Activated B cell treated with CpG ODN at 0.5 μM for 24 hours (primary cell): ENCODE measurements around the gene WWOX. TPM values are rescaled to one million over a fixed set of nuclear protein-coding genes. Genes with fewer than 3 reads are reported as not detected.

Experiments
- ATAC-seq: fragments of 200-7000 bp; cut with Tn5 transposase; one replicate; pipeline ENCODE4 v1.10.0; 2021; ENCODE audit warnings: low read depth, mild to moderate bottlenecking, moderate library complexity
- CTCF ChIA-PET: fragments of 350-600 bp; sonication (Branson Sonifier 250); formaldehyde crosslinking; loops from one replicate; lab custom pipeline; 2021; ENCODE audit warnings: antibody characterized with exemption; lab: Charles Lee
- POLR2A ChIA-PET: fragments of 350-600 bp; sonication (Branson Sonifier 250); formaldehyde crosslinking; loops from one replicate; lab custom pipeline; 2021; ENCODE audit warnings: antibody characterized with exemption; lab: Charles Lee
- DNase-seq: peaks from one replicate; pipeline ENCODE4 v3.0.0; 2022
- H3K27ac Mint-ChIP-seq: one replicate; pipeline ENCODE4 v1.8.0; 2020; ENCODE audit warnings: mixed read lengths
- H3K27me3 Mint-ChIP-seq: one replicate; pipeline ENCODE4 v1.8.0; 2021; ENCODE audit warnings: mixed read lengths
- H3K36me3 Mint-ChIP-seq: one replicate; pipeline ENCODE4 v1.8.0; 2021; ENCODE audit warnings: low read depth, mixed read lengths
- H3K4me1 Mint-ChIP-seq: one replicate; pipeline ENCODE4 v1.8.0; 2021; ENCODE audit warnings: mixed read lengths
- H3K4me3 Mint-ChIP-seq: one replicate; pipeline ENCODE4 v1.8.0; 2020; ENCODE audit warnings: mild to moderate bottlenecking, mixed read lengths
- H3K9me3 Mint-ChIP-seq: one replicate; pipeline ENCODE4 v1.8.0; 2020; ENCODE audit warnings: mixed read lengths
- intact Hi-C: fragments of 100-400 bp; cut with micrococcal nuclease; formaldehyde crosslinking; loops from one replicate; pipeline ENCODE4 v1.15.1; 2024
- total RNA-seq: library from RNA; stranded (reverse); gene quantifications from 2 replicates; pipeline ENCODE4 v1.2.3, GENCODE V29; 2022
- TF ChIP-seq, protein P1 (sequence below): fragments of 200-600 bp; IDR thresholded peaks from one replicate; pipeline ENCODE4 v1.8.0; 2022; ENCODE audit warnings: antibody characterized with exemption, mild to moderate bottlenecking

The WWOX gene
- total RNA-seq, 1 donor from 2014 or later: 22.6 TPM

DNA sequence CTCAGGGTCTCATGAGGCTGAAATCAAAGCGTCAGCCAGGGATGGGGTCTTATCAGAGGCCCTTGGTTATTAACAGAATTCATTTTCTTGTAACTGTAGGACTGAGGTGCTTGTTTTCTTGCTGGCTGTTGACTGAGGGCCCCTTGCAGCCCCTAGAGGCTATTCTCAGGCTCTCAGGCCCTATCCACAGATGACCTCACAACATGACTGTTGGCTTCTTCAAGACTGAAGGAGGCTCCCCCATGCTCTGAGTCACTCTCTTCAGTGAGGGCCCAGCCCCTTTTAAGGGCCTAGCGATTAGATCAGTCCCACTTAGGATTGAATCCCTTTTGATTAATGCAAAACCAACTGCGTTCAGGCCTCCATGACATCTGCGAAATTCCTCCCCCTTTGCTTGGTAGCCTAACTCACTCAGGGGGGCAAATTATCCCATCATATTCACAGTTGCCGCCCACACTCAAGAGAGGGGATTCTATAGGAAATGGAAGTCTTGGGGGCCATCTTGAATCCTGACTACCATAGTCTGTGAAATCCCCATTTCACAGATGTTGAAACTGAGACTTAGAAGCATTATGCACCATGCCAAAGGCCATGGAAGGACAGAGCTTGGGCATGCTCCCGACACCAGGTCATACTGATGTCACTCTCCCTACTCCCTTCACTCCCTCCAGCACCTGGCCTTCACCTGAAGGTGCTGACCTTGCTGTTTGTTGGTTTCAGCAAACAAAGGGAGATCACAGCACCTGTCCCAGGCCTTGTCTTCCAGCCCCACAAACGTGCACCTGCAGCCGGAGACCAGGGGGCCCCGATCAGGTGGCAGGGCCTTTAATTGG is 908.8 kb downstream of the WWOX start:
- H3K36me3 Mint-ChIP-seq: no peaks in the 10 kb centered on the region
- DNase-seq: no peak
- H3K4me3 Mint-ChIP-seq: no peak overlapping the region
- no peaks in the 10 kb centered on the region for H3K27me3 Mint-ChIP-seq
- CTCF ChIA-PET: no interaction called here
- no peak for ATAC-seq
- POLR2A ChIA-PET: interaction anchor here (1.2 kb wide), 1 partner anchor 78 kb away, joined by 3 read pairs; no protein-coding TSS in a partner anchor
- H3K9me3 Mint-ChIP-seq: no peaks in the 10 kb centered on the region
- no peak overlapping the region for H3K27ac Mint-ChIP-seq
- TF ChIP-seq, protein P1, sequence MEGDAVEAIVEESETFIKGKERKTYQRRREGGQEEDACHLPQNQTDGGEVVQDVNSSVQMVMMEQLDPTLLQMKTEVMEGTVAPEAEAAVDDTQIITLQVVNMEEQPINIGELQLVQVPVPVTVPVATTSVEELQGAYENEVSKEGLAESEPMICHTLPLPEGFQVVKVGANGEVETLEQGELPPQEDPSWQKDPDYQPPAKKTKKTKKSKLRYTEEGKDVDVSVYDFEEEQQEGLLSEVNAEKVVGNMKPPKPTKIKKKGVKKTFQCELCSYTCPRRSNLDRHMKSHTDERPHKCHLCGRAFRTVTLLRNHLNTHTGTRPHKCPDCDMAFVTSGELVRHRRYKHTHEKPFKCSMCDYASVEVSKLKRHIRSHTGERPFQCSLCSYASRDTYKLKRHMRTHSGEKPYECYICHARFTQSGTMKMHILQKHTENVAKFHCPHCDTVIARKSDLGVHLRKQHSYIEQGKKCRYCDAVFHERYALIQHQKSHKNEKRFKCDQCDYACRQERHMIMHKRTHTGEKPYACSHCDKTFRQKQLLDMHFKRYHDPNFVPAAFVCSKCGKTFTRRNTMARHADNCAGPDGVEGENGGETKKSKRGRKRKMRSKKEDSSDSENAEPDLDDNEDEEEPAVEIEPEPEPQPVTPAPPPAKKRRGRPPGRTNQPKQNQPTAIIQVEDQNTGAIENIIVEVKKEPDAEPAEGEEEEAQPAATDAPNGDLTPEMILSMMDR: no peak
- H3K4me1 Mint-ChIP-seq: peaks cover 16% of the 10 kb centered on the region
- intact Hi-C loops: no loop called here

DNA sequence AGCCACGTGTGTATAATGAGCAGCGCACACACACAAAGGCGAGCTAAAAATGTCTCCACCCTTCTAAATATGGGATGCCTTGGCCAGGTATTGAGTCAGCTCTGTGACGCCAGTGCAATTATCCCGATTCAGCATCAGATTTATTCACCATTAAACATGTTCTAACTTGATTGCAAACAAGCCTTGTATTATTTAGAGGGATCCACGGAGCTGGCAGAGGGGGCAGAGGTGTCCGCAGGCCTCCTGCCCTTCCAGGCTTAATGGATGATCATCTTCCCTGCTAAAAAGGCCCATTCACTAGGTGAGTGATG is 909.4 kb downstream of the WWOX start:
- H3K4me1 Mint-ChIP-seq: peaks cover 21% of the 10 kb centered on the region
- no peaks in the 10 kb centered on the region for H3K9me3 Mint-ChIP-seq
- no peak overlapping the region for H3K27ac Mint-ChIP-seq
- CTCF ChIA-PET: no interaction called here
- POLR2A ChIA-PET: no interaction called here
- TF ChIP-seq, protein P1: no peak
- ATAC-seq (no peak), DNase-seq (no peak)
- no peaks in the 10 kb centered on the region for H3K27me3 Mint-ChIP-seq
- intact Hi-C loops: no loop called here
- no peak overlapping the region for H3K4me3 Mint-ChIP-seq
- no peaks in the 10 kb centered on the region for H3K36me3 Mint-ChIP-seq

DNA sequence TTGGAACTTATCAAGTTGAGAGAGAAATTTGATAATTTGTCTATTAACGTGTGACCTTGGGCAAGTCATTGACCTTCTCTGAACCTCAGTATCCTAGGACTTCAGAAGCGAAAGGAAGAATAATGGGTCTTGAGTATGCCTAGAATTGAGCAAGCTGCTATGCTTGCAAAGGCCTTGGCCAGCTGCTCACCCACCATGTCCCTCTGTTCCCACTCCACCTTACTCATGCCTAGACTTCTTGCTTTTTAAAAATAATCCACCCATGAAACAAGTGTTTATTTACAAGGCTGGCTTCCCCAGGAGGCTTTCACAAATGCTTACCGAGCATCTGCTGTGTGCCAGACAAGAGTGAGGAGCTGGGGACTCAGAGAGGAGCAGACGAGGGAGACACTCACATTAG is 910.4 kb downstream of the WWOX start:
- ATAC-seq (no peak), DNase-seq (no peak)
- intact Hi-C loops: no loop called here
- ChIA-PET CTCF (no interaction called here), POLR2A (no interaction called here)
- no peaks in the 10 kb centered on the region for H3K36me3 Mint-ChIP-seq
- no peaks in the 10 kb centered on the region for H3K9me3 Mint-ChIP-seq
- peaks cover 26% of the 10 kb centered on the region for H3K4me1 Mint-ChIP-seq
- TF ChIP-seq, protein P1: no peak
- no peaks in the 10 kb centered on the region for H3K27me3 Mint-ChIP-seq
- H3K27ac Mint-ChIP-seq: no peak overlapping the region
- no peak overlapping the region for H3K4me3 Mint-ChIP-seq

DNA sequence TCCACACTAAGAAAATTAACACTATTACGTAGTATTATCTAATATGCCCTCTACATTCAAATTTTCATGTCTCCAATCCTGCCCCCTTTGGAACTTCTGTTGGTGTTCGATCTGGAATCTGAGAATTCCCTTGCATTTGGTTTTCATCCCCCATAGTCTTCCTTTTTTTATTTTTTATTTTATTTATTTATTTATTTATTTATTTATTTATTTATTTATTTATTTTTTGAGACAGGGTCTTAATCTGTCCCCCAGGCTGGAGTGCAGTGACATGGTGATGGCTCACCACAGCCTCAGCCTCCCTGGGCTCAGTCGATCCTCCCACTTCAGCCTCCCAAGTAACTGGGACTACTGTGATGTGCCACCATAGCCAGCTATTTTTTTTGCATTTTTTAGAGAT is 911.8 kb downstream of the WWOX start:
- no peaks in the 10 kb centered on the region for H3K9me3 Mint-ChIP-seq
- ChIA-PET POLR2A (no interaction called here), CTCF (no interaction called here)
- TF ChIP-seq, protein P1: no peak
- no peak overlapping the region for H3K27ac Mint-ChIP-seq
- intact Hi-C loops: no loop called here
- peaks cover 26% of the 10 kb centered on the region for H3K4me1 Mint-ChIP-seq
- ATAC-seq (no peak), DNase-seq (no peak)
- no peaks in the 10 kb centered on the region for H3K36me3 Mint-ChIP-seq
- H3K27me3 Mint-ChIP-seq: no peaks in the 10 kb centered on the region
- H3K4me3 Mint-ChIP-seq: no peak overlapping the region

DNA sequence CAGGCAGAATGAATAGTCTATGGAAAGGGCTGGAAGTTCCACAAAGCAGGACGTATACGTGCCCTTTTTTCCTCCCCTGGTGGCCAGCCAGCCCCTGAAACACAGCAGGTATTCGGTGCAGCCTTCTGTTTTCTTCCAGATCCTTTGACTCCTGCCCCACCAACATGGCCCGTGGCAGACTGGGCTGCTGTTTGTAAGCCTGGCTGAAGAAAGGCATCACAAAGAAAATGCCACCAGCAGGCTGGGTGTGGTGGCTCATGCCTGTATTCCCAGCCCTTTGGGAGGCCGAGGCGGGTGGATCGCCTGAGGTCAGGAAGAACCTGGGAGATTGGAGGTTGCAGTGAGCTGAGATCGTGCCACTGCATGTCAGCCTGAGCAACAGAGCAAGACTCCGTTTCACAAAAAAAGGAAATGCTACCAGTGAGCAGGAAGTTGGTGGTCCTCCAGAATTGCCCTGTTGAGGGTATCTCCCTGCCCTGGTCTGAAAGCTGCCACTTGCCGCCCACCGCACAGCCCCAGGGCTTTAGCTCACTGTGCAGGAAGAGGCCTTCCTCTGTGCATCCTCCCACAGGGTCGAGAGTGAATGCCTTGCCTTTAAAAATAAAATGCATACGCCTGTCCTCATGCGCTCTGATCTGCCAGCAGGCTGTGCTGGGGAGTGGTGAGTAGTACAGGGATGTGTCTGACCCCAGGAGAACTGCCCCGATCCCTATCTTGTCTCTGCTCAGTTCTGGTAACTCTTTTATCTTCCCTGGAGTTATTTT is 913.4 kb downstream of the WWOX start:
- no peaks in the 10 kb centered on the region for H3K27me3 Mint-ChIP-seq
- TF ChIP-seq, protein P1: no peak
- peaks cover 26% of the 10 kb centered on the region for H3K4me1 Mint-ChIP-seq
- POLR2A ChIA-PET: interaction anchor here (0.7 to 2.1 kb wide), 3 partner anchors 23 to 274 kb away, joined by 3 to 14 read pairs (median 5); no protein-coding TSS in a partner anchor
- intact Hi-C loops: loop anchor here (1.0 to 2.0 kb wide), 3 partner anchors 24 to 52 kb away; no protein-coding TSS in a partner anchor
- no peaks in the 10 kb centered on the region for H3K9me3 Mint-ChIP-seq
- H3K4me3 Mint-ChIP-seq: peak overlapping the region; percentile 47
- peak overlapping the region; percentile 18 for H3K27ac Mint-ChIP-seq
- peak; percentile 22 for DNase-seq
- CTCF ChIA-PET: interaction anchor here (1.2 kb wide), 1 partner anchor 23 kb away, joined by 3 read pairs; no protein-coding TSS in a partner anchor
- peaks cover 4% of the 10 kb centered on the region for H3K36me3 Mint-ChIP-seq
- peak; percentile 98 for ATAC-seq
